Measurements from ENCODE around the gene LRTM2.

DNA sequence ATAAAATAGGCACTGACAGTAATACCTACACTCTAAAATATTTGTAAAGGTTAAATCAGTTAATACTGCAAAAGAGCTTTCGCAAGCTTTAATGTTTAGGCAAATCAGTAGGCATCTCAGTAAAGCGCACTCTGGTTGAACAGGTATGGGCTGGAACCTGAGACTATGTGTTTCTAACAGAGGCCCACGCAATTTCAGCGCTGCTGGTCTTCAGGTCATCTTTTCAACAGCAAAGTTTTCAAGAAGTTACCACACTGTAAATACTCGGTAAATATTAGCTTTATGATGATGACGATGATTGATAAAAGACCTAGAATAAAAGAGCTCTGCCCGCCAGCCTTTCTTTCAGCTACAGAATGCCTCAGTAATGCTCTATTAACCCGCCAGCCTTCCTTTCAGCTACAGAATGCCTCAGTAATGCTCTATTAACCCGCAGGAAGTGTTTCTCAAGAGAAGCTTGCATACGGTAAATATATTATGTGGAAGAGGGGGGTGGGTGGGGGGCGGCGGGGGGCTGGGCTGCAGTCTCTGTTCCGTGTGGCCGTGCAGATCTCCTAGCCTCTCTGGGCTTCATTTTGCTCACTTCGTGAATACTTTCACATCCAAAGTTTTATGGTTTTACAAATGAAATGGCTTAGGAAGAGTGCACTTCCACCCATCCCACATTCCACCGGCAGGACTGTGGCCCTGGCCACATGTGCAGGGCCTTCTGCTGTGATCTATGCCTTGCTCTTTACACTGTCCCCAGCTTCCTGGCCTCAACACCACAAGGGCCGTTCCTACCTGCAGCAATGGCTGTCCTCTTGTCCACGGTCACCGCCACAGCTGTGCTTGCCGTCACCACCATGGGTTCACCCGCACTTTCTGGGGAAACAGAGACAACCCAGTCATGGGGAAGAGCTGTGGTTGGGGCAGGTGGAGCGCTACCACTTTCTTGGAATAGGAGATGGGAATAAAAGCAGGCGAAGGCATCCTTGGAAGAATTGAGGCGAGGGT, 19.9 kb downstream of the LRTM2 start:
- TF ChIP-seq, protein P1, sequence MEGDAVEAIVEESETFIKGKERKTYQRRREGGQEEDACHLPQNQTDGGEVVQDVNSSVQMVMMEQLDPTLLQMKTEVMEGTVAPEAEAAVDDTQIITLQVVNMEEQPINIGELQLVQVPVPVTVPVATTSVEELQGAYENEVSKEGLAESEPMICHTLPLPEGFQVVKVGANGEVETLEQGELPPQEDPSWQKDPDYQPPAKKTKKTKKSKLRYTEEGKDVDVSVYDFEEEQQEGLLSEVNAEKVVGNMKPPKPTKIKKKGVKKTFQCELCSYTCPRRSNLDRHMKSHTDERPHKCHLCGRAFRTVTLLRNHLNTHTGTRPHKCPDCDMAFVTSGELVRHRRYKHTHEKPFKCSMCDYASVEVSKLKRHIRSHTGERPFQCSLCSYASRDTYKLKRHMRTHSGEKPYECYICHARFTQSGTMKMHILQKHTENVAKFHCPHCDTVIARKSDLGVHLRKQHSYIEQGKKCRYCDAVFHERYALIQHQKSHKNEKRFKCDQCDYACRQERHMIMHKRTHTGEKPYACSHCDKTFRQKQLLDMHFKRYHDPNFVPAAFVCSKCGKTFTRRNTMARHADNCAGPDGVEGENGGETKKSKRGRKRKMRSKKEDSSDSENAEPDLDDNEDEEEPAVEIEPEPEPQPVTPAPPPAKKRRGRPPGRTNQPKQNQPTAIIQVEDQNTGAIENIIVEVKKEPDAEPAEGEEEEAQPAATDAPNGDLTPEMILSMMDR (conservative IDR thresholded peaks at IDR 0.05 in 1 of 2, IDR thresholded peaks at IDR 0.05 in 1 of 2; ENCODE audit: low read depth in 1 of 2, low read length in 2 of 2), result no peak
- no peak for TF ChIP-seq EZH2 (IDR thresholded peaks at IDR 0.05; ENCODE audit: low read length, missing control alignments)

Measured in fibroblast of lung (primary cell).